ENCODE measurements around the gene PCDH15. TPM values are rescaled to one million over a fixed set of nuclear protein-coding genes. Genes with fewer than 3 reads are reported as not detected.

PCDH15 gene
- total RNA-seq, 1 experiment from 2014 or later, result 0.61 TPM

DNA sequence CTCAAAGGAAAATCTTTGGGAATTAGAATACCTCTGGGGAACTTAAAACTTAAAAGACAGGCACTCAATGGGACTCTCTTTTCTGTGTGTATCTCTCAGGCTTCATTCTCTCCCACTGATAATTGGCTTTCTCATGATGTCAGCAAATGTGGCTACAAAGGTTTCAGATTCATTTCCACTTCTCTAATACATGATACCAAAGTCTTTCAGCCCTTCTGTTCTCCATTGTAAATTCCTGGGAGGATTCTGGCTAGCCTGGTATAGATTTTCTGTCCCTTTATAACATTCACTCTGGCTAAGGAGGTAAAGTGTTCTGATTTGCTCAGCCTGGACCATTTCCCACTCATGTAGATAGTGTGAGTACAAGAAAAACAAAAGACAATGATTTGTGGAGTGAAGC lies 606.2 kb downstream of the PCDH15 start:
- H3K56ac ChIP-seq (ENCODE audit: insufficient read length, low read depth, low read length), result no peak overlapping the region

More for the DNA sequence above, 606.2 kb downstream of the PCDH15 start:
- Histone ChIP-seq H2AFZ (ENCODE audit: low read length) (no peak overlapping the region), H4K8ac (replicated peaks; ENCODE audit: insufficient read length, low read depth, low read length) (no peak overlapping the region), H2BK20ac (ENCODE audit: low read depth, low read length, poor library complexity, severe bottlenecking) (no peak overlapping the region), H4K5ac (ENCODE audit: insufficient read length, low read depth, low read length) (no peak overlapping the region), H3K9ac (ENCODE audit: extremely low read depth, insufficient read length, low read length) (no peak overlapping the region), H3K4ac (ENCODE audit: low read depth, low read length) (no peak overlapping the region), H3K27ac (ENCODE audit: insufficient read length, low read depth, low read length) (no peak overlapping the region), H3K27me3 (ENCODE audit: insufficient read depth, low read length) (no peaks in the 10 kb centered on the region), H3K14ac (ENCODE audit: insufficient read depth, low read length) (no peak overlapping the region), H3K4me2 (ENCODE audit: insufficient read depth, insufficient read length, low read length) (no peak overlapping the region), H4K20me1 (ENCODE audit: control insufficient read depth, insufficient read depth, insufficient read length) (no peaks in the 10 kb centered on the region), H3K4me1 (ENCODE audit: insufficient read depth, low read length) (no peaks in the 10 kb centered on the region), H3T11ph (ENCODE audit: low read length) (no peak overlapping the region), H3K79me1 (ENCODE audit: insufficient read depth, low read depth, low read length, poor library complexity, severe bottlenecking) (no peaks in the 10 kb centered on the region), H2BK15ac (ENCODE audit: low read depth, low read length) (no peak overlapping the region), H3K23ac (ENCODE audit: insufficient read length, low read depth, low read length) (no peak overlapping the region), H4K91ac (ENCODE audit: insufficient read length, low read depth, low read length) (no peak overlapping the region), H2AK5ac (ENCODE audit: insufficient read length, low read length) (no peak overlapping the region), H2BK120ac (ENCODE audit: low read depth, low read length, poor library complexity, severe bottlenecking) (no peak overlapping the region), H2BK12ac (ENCODE audit: insufficient read length, low read depth, low read length) (no peak overlapping the region), H3K9me3 (ENCODE audit: control insufficient read depth, low read depth, low read length) (no peaks in the 10 kb centered on the region), H3K79me2 (ENCODE audit: insufficient read depth, low read length) (no peaks in the 10 kb centered on the region), H3K18ac (ENCODE audit: insufficient read length, low read depth, low read length) (no peak overlapping the region), H3K23me2 (ENCODE audit: insufficient read length, low read depth, low read length, poor library complexity, severe bottlenecking) (no peaks in the 10 kb centered on the region), H2BK5ac (ENCODE audit: insufficient read length, low read length) (no peak overlapping the region)
- Mint-ChIP-seq H3K4me1 (no peaks in the 10 kb centered on the region), H3K27ac (no peak overlapping the region), H3K36me3 (ENCODE audit: insufficient read depth in 1 of 3, low read depth in 3 of 3) (no peaks in the 10 kb centered on the region; a peak in 1 of 7 replicates), H3K4me3 (no peak overlapping the region), H3K9me3 (no peaks in the 10 kb centered on the region; a peak in 1 of 5 replicates), H3K27me3 (ENCODE audit: low read depth) (no peaks in the 10 kb centered on the region)
- no peak for DNase-seq
- no peak for TF ChIP-seq CTCF (conservative IDR thresholded peaks at IDR 0.05)

Data from H9 (cell line).